Stimulated activated naive CD8-positive, alpha-beta T cell treated with anti-CD3 and anti-CD28 coated beads, Interleukin-15, Interleukin-2, amounts not matched to agents 100 ng/mL and 50 ng/mL, for 24 hours (primary cell): ENCODE measurements around the gene RIPK4.
"Not testable (repeated sequence)": the region's sequence is repeated elsewhere in the genome, so short reads cannot be mapped to it uniquely, and the experiment has no call there.

Experiments
- H3K27ac Mint-ChIP-seq: one replicate; pipeline ENCODE4 v1.8.0; 2021; ENCODE audit warnings: mild to moderate bottlenecking, mixed read lengths
- H3K27me3 Mint-ChIP-seq: one replicate; pipeline ENCODE4 v1.8.0; 2021; ENCODE audit warnings: mixed read lengths
- H3K36me3 Mint-ChIP-seq: one replicate; pipeline ENCODE4 v1.8.0; 2021; ENCODE audit warnings: low read depth, mixed read lengths
- H3K4me1 Mint-ChIP-seq: one replicate; pipeline ENCODE4 v1.8.0; 2021; ENCODE audit warnings: low read depth, mixed read lengths
- H3K4me3 Mint-ChIP-seq: one replicate; pipeline ENCODE4 v1.8.0; 2021; ENCODE audit warnings: mild to moderate bottlenecking, mixed read lengths
- H3K9me3 Mint-ChIP-seq: one replicate; pipeline ENCODE4 v1.8.0; 2021; ENCODE audit warnings: mixed read lengths

The RIPK4 gene

DNA sequence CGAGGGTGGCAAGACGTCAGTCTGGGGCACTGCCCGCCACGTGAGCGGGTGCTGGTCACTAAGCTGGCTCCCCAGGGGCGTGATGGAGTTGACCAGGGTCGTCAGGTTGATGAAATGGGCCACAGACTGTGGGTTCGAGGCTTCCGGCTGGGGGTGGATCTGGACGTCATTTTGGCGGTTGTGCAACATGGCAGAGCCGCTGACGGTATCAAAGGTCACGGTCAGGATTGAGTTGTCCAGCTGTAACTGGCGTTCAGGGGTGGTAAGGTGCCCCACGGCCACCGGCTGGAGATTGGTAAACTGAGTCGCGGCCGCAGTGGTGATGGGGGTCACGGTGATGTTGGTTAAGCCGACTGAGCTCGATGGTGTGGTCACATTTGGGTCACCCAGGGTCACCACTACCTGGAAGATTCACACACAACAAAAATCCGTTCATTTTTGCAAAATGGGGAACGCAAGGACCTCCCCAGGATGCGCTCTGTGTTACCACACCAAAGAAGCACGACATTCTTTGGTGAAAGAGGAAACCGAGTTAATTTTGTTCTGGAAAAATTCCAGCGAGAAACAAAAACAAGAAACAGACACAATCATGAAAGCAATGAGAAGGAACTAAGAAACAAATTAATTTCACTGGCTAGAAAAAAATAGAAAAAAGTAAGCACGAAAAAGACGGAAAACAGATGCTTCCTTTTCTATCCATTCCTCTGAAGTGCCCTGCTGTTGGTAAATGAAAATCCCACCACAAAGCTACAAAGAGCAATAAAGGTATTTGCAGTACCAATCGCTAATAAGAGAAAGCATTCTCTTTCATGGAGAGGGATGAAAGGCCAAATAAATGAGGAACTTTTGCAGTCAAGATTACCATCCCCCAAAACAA is 34.7 kb upstream of the RIPK4 start:
- Mint-ChIP-seq H3K36me3 (peaks cover 52% of the 10 kb centered on the region), H3K9me3 (no peaks in the 10 kb centered on the region), H3K4me3 (no peak overlapping the region), H3K27me3 (no peaks in the 10 kb centered on the region), H3K4me1 (no peaks in the 10 kb centered on the region), H3K27ac (no peak overlapping the region)

GRCh38 chr21:41800425-41801320 is 33.8 kb upstream of the RIPK4 start:
- H3K27me3 Mint-ChIP-seq = no peaks in the 10 kb centered on the region
- H3K27ac Mint-ChIP-seq = no peak overlapping the region
- H3K36me3 Mint-ChIP-seq = peaks cover 52% of the 10 kb centered on the region
- no peaks in the 10 kb centered on the region for H3K4me1 Mint-ChIP-seq
- H3K9me3 Mint-ChIP-seq = no peaks in the 10 kb centered on the region
- no peak overlapping the region for H3K4me3 Mint-ChIP-seq

DNA sequence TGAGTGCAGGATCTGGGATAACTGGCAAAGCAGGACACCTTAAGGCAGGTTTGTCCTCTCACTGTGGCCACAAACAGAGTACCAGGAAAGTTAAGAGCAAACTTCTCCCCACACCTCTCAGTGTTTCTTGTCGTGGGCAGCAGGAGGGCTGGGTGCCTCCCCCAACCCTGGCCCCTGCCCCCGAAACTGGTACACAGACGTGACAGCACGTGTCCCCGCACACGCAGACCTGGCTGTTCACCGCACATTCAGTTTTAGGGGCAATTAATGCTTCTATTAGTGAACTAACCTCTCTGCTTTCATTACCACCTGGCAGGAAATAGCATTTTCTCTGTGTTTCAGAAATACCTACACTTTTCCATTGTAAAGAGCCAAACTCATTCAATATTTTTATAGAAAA is 32.9 kb upstream of the RIPK4 start:
- no peak overlapping the region for H3K4me3 Mint-ChIP-seq

GRCh38 chr21:41798326-41798725 is 31.5 kb upstream of the RIPK4 start:
- no peak overlapping the region for H3K4me3 Mint-ChIP-seq
- H3K4me1 Mint-ChIP-seq = no peaks in the 10 kb centered on the region
- no peak overlapping the region for H3K27ac Mint-ChIP-seq
- peaks cover 46% of the 10 kb centered on the region for H3K36me3 Mint-ChIP-seq
- H3K27me3 Mint-ChIP-seq = peaks cover 2% of the 10 kb centered on the region
- H3K9me3 Mint-ChIP-seq = peaks cover 4% of the 10 kb centered on the region

More for the DNA sequence above, 32.9 kb upstream of the RIPK4 start:
- no peak overlapping the region for H3K27ac Mint-ChIP-seq
- peaks cover 48% of the 10 kb centered on the region for H3K36me3 Mint-ChIP-seq
- H3K9me3 Mint-ChIP-seq = no peaks in the 10 kb centered on the region
- no peaks in the 10 kb centered on the region for H3K4me1 Mint-ChIP-seq
- H3K27me3 Mint-ChIP-seq = no peaks in the 10 kb centered on the region

- no peaks in the 10 kb centered on the region for H3K4me1 Mint-ChIP-seq
- H3K9me3 Mint-ChIP-seq = peaks cover 13% of the 10 kb centered on the region
- H3K4me3 Mint-ChIP-seq = no peak overlapping the region
- H3K27ac Mint-ChIP-seq = no peak overlapping the region
- H3K27me3 Mint-ChIP-seq = peaks cover 14% of the 10 kb centered on the region
- peaks cover 40% of the 10 kb centered on the region for H3K36me3 Mint-ChIP-seq
Observed at GRCh38 chr21:41796476-41797080, 29.7 kb upstream of the RIPK4 start.

- Mint-ChIP-seq H3K4me3 (no peak overlapping the region), H3K27ac (no peak overlapping the region), H3K9me3 (peaks cover 17% of the 10 kb centered on the region), H3K27me3 (peaks cover 16% of the 10 kb centered on the region), H3K36me3 (peaks cover 35% of the 10 kb centered on the region), H3K4me1 (no peaks in the 10 kb centered on the region)
Observed at GRCh38 chr21:41795726-41796125, 28.9 kb upstream of the RIPK4 start.

DNA sequence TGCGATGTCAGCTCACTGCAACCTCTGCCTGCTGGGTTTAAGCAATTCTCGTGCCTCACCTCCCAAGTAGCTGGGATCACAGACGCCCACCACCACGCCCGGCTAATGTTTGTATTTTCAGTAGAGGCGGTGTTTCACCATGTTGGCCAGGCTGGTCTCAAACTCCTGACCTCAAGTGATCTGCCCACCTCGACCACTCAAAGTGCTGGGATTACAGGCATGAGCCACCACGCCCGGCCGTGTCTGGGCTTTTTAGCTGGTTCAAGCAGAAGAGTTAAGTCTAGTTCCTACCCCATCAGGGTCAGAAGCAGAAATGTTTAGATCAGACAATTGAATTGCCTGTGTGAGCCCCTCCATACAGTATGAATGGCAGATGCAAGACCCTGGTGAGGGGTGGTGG is 27.7 kb upstream of the RIPK4 start:
- Mint-ChIP-seq H3K4me3 (no peak overlapping the region), H3K27ac (no peak overlapping the region), H3K27me3 (peaks cover 22% of the 10 kb centered on the region), H3K9me3 (peaks cover 17% of the 10 kb centered on the region), H3K36me3 (peaks cover 26% of the 10 kb centered on the region), H3K4me1 (no peaks in the 10 kb centered on the region)

- peaks cover 33% of the 10 kb centered on the region for H3K27me3 Mint-ChIP-seq
- H3K27ac Mint-ChIP-seq = no peak overlapping the region
Observed at GRCh38 chr21:41792711-41793110, 25.9 kb upstream of the RIPK4 start.

GRCh38 chr21:41786509-41786987 is 19.7 kb upstream of the RIPK4 start:
- H3K27me3 Mint-ChIP-seq = peaks cover 58% of the 10 kb centered on the region
- peaks cover 4% of the 10 kb centered on the region for H3K9me3 Mint-ChIP-seq

More at GRCh38 chr21:41792711-41793110, 25.9 kb upstream of the RIPK4 start:
- H3K36me3 Mint-ChIP-seq = peaks cover 9% of the 10 kb centered on the region
- peaks cover 17% of the 10 kb centered on the region for H3K9me3 Mint-ChIP-seq
- H3K4me3 Mint-ChIP-seq = no peak overlapping the region
- no peaks in the 10 kb centered on the region for H3K4me1 Mint-ChIP-seq

GRCh38 chr21:41785262-41785661 is 18.4 kb upstream of the RIPK4 start:
- H3K36me3 Mint-ChIP-seq, H3K4me3 Mint-ChIP-seq, H3K27ac Mint-ChIP-seq, H3K9me3 Mint-ChIP-seq: not testable (repeated sequence)
- Mint-ChIP-seq H3K4me1 (peaks cover 11% of the 10 kb centered on the region), H3K27me3 (peaks cover 65% of the 10 kb centered on the region)

More at GRCh38 chr21:41786509-41786987, 19.7 kb upstream of the RIPK4 start:
- H3K27ac Mint-ChIP-seq = no peak overlapping the region
- no peaks in the 10 kb centered on the region for H3K36me3 Mint-ChIP-seq
- H3K4me3 Mint-ChIP-seq = no peak overlapping the region
- peaks cover 11% of the 10 kb centered on the region for H3K4me1 Mint-ChIP-seq

DNA sequence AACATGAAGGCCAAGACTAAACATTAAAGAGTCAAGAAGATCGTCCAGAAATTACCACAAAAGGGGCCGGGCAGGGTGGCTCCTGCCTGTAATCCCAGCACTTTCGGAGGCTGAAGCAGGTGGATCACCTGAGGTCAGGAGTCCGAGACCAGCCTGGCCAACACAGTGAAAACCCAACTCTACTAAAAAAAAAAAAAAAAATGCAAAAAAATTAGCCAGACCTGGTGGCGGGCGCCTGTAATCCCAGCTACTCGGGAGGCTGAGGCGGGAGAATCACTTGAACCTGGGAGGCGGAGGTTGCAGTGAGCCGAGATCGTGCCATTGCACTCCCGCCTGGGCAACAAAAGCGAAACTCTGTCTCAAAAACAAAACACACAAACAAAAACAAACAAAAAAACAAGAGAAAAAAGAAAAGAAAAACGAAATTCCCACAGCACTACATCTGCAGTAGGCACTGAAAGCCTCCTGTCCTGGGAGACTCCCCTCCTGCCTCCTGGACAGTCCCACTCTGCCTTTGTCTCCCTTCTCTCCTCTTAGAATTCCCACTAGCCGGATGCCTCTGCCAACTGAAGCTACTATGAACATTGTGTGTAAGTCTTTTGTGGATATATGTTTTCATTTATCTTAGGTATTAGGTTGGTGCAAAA is 17.7 kb upstream of the RIPK4 start:
- H3K9me3 Mint-ChIP-seq = no peaks in the 10 kb centered on the region
- no peaks in the 10 kb centered on the region for H3K36me3 Mint-ChIP-seq
- H3K27me3 Mint-ChIP-seq = peaks cover 65% of the 10 kb centered on the region
- no peak overlapping the region for H3K4me3 Mint-ChIP-seq
- peaks cover 11% of the 10 kb centered on the region for H3K4me1 Mint-ChIP-seq
- no peak overlapping the region for H3K27ac Mint-ChIP-seq

- Mint-ChIP-seq H3K27ac (no peak overlapping the region), H3K27me3 (peaks cover 66% of the 10 kb centered on the region), H3K36me3 (no peaks in the 10 kb centered on the region), H3K9me3 (no peaks in the 10 kb centered on the region), H3K4me1 (peaks cover 11% of the 10 kb centered on the region), H3K4me3 (no peak overlapping the region)
Observed at GRCh38 chr21:41783476-41784180, 16.8 kb upstream of the RIPK4 start.

GRCh38 chr21:41781050-41781410 is 14.2 kb upstream of the RIPK4 start:
- Mint-ChIP-seq H3K27me3 (peaks cover 70% of the 10 kb centered on the region), H3K9me3 (no peaks in the 10 kb centered on the region), H3K36me3 (no peaks in the 10 kb centered on the region)

More at GRCh38 chr21:41781050-41781410, 14.2 kb upstream of the RIPK4 start:
- H3K27ac Mint-ChIP-seq = no peak overlapping the region
- H3K4me3 Mint-ChIP-seq = no peak overlapping the region
- H3K4me1 Mint-ChIP-seq = peaks cover 11% of the 10 kb centered on the region
